GM18873 (cell line): Measurements from ENCODE around the gene SDHAF4.
"Not testable (repeated sequence)": the region's sequence is repeated elsewhere in the genome, so short reads cannot be mapped to it uniquely, and the experiment has no call there.

Source experiments
- ATAC-seq: cut with Tn5 transposase; IDR thresholded peaks from one replicate; pipeline ENCODE4 v1.9.1; 2021; ENCODE audit warnings: mild to moderate bottlenecking, moderate library complexity, moderate number of reproducible peaks; ENCODE audit not compliant: unreplicated experiment, low FRiP score

Gene SDHAF4

GRCh38 chr6:70566751-70567382 lies at the start of gene SDHAF4:
Gene SDHAF4 (plus strand): TSS chr6:70566930. CDS start chr6:70566941, 11 bp downstream.
- ATAC-seq: peak; percentile 99

DNA sequence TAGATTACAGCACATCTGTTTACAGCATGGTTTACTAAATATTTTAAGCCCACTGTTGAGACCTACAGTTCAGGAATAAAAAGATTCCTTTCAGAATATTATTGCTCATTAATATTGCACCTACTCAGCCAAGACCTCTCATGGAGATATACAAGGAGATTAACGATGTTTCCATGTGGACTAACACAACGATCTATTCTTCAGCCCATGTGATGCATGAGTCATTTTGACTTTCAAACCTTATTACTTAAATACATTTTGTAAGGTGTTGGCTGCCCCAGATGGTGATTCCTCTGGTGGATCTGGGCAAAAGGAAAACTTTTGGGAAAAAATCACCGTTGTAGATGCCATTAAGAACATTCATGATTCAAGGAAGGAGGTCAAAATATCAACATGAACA lies 48.0 kb upstream of the SDHAF4 start:
- no peak for ATAC-seq

GRCh38 chr6:70520575-70520974 lies 46.2 kb upstream of the SDHAF4 start:
- no peak for ATAC-seq

DNA sequence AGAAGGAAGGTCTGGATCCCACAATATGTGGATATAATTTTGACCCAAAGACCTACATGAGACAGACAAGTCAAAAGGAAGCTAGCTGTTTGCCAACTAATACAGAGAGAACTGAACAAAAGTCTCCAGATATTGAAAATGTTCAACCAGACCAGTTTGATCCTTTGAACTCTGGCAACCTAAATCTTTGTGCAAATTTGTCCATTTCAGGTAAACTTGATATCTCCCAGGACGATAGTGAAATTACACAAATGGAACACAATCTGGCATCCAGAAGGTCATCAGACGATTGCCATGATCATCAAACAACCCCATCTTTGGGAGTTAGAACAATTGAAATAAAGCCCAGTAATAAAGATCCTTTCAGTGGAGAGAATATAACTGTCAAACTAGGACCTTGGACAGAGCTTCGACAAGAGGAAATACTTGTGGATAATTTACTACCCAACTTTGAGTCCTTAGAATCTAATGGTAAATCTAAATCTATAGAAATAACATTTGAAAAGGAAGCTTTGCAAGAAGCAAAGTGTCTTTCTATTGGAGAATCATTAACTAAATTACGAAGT lies 41.9 kb upstream of the SDHAF4 start:
- no peak for ATAC-seq

DNA sequence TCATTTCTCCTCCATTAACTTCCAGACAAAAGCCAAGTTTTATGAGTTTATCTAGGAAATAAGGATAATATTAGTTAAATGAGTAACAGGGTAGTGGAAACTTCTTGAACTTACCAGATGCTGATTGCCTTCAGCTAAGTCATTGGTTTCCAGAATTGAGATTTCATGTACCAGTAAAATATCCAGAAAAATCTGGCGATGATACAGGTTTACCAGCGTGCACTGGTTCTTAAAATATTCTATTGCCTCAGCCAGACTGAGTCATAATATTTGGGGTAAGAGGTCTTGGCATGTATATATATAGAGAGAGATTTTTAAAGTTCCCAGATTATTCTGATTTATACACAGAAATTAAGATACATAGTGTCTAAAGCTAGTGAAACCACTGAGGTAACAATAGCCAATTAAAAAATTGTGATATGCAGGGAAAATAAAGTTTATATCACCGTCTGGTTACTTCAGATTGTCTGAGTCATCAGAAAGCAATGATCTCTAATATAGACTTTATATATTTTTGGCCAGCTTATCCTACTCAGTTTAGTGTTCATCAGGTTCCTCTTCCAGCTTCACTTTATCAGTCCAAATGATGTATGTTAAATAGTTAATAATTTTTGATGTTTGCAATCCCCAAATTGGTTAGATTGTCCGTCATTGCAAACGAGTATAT lies 39.5 kb upstream of the SDHAF4 start:
- ATAC-seq: no peak

DNA sequence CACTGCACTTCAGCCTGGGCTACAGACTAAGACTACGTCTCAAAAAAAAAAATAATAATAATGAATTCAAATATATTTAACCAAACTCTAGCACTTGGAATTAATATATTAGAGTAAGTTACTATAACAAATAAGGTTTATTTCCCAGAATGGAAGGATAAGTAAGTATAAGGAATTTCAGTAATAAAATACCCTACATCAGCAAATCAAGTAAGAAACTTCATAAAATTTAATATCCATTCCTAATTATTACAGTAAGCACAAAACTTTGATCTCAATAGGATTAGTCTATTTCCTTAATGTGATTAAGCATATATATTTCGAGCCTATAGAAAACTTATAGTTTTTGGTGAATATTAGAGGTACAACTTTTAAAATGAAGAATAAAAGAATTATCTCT lies 36.7 kb upstream of the SDHAF4 start:
- ATAC-seq: no peak

- ATAC-seq: no peak
Observed at GRCh38 chr6:70531133-70531532, 35.6 kb upstream of the SDHAF4 start.

DNA sequence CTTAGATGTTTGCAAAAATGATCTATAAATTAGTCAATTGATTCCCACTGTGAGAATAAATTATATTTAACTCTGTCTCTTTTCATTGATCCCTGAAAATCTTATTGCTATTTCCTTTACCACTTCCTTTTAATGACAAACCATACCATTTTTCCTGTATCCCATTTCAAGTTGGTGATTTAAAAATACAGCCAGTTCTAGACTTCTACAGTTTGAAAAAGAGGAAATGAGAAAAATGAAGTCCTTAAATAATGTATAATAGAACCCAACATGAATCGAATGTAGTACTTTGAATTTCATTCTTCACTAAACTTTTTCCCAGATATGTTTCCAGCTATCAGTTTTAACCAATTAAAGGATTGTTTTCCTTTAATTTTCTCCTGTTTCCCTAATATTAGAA lies 29.5 kb upstream of the SDHAF4 start:
- no peak for ATAC-seq

DNA sequence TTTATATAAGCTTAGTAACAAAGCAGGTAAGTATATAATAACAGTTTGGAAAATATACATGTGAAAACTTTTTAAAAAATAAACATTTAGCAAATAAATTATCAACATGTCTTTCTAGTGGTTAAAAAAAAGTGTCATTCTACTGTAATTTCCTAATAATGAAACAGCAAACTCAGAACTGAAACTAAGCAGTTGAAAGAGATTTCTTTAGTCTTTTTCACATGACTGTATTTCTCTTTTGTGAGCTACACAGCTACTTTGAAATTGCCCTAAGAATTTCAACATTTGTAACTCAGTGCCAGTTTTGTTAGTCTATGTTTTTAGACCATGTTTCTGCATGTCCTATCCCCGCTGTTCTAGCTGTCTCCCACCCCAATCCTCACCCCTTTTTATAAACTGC lies 28.4 kb upstream of the SDHAF4 start:
- no peak for ATAC-seq

DNA sequence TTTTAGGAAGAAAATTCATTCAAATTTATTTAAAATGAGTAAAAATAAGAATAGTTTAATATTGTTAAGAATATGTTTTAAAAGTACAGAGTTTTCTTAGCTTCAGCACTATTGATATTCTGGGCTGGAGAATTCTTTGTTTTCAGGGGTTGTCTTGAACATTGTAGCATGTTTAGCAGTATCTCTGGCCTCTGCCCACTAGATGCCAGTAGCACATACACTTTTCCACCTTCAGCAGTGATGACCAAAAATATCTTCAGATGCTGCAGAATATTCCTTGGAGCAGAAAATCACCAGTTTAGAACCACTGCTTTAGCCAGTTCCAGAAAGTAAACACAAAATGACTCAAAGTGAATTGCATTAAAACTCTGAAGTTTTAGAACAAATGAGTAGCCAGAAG lies 19.4 kb upstream of the SDHAF4 start:
- no peak for ATAC-seq

- no peak for ATAC-seq
Observed at GRCh38 chr6:70547905-70548304, 18.8 kb upstream of the SDHAF4 start.

DNA sequence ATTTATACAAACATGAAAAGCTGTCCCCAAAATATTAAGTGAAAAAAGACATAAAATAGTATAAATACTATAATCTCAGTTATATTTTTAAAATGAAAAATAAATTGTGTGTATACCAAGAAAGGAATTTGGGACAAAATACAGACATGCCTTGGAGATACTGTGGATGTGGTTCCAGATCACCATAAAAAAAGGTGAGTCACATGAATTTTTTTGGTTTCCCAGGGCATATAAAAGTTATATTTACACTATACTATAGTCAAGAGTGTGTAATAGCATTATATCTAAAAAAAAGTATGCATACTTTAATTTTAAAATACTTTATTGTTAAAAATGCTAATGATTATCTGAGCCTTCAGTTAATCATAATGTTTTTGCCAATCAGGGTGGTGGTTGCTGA lies 17.4 kb upstream of the SDHAF4 start:
- no peak for ATAC-seq

DNA sequence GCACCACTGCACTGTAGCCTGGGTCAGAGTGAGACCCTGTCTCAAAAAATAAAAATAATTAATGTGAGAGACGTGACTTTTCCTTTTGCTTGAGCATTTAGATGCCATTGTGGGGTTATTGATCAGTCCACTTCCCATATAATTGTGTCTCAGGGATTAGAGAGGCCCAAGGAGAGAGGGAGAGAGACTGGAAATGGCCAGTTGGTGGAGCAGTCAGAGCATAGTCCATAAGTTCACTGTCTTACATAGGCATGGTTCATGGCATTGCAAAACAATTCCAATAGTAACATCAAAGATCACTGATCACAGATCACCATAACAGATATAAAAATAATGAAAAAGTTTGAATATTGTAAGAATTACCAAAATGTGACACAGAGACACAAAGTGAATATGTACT lies 15.2 kb upstream of the SDHAF4 start:
- no peak for ATAC-seq

GRCh38 chr6:70552286-70552940 lies 14.3 kb upstream of the SDHAF4 start:
- not testable (repeated sequence) for ATAC-seq

DNA sequence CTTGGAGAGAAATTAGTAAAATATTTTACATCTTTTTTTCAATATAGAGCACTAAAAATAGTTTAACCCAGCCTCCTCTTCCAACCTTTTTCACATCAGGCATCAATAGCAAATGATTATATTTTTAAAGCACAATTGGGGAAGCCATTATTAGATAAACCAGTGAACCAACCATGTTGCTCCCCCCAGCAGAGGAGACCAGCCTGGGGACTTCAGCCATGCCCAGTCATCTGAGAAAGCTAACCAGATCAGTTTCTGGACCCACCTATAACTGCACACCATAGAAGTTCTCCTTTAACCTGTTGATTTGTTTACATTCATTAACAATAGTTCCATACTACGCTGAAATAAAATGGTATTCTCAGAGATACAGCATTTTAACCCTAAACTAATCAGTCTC lies 13.8 kb upstream of the SDHAF4 start:
- ATAC-seq: no peak

GRCh38 chr6:70557998-70558397 lies 8.7 kb upstream of the SDHAF4 start:
- ATAC-seq: no peak

GRCh38 chr6:70562401-70562800 lies 4.3 kb upstream of the SDHAF4 start:
- not testable (repeated sequence) for ATAC-seq

GRCh38 chr6:70563530-70563929 lies 3.2 kb upstream of the SDHAF4 start:
- ATAC-seq: no peak

DNA sequence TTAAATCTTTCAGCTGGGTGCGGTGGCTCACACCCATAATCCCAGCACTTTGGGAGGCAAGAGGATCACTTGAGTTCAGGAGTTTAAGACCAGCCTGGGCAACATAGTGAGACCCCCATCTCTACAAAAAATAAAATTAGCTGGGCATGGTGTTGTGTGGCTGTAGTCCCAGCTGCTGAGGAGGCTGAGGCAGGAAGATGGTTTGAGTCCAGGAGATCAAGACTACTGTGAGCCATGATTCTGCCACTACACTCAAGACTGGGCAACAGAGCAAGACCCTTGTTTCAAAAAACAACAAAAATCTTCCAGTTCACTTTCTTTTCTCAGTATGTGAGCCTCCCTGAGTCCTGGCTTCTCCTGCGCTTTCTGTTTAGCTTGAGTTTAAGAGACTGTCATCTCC lies 7.9 kb downstream of the SDHAF4 start:
- ATAC-seq: no peak

- no peak for ATAC-seq
Observed at GRCh38 chr6:70575899-70576495, 9.3 kb downstream of the SDHAF4 start.

- peak; percentile 86 for ATAC-seq
Observed at GRCh38 chr6:70586114-70586513, 19.4 kb downstream of the SDHAF4 start.
